ENCODE data around the gene STK4.

Gene STK4

DNA sequence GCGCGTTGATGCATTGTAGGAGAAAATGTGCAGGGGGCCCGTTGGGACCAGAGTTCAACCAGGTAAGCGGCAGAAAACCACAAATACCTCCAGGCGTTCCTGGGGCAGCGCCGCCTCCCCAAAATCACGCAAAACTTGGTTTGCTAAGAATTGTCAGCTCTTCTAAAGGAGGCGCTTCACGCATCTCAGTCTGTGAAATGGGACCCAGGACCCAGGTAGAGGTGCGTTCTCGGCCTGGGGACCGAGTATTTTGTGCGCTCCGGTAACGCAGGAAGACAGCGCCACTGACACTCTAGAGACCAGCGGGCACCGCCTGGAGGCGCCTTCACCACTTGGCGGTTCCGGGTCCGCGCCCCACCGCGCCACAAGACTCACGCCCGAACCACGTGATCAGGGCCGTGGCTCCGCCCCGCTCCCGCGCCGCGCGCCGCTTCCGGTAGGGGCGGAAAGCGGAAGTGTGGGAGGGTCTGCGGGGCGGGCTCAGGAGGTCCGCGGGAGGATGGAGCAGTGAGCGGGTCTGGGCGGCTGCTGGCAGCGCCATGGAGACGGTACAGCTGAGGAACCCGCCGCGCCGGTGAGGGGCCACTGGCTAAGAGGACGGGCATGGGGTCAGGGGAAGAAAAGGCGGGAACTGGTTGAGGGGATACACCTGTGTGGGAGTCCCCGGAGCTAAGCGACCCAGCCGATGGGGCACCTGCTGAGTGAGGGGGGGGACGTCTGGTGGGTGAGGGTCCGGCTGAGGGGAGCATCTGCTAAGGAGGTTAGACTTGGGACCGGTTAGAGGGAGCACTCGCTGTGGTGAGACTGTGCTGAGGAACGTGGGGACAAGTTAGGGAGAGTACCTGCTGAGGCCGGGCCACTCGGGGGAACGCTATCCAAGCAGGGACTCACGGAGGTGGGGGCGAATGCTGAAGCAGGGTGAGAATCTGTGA, at the start of gene STK4:
TSS of gene STK4 (plus strand) at position 483 of the 932 bp plus-strand sequence. CDS start at position 540, 57 bp downstream.
- Mint-ChIP-seq H3K9me3 (no peaks in the 10 kb centered on the region), H3K4me1 (peaks cover 56% of the 10 kb centered on the region), H3K27me3 (no peaks in the 10 kb centered on the region), H3K4me3 (peak within 1 kb of the TSS; percentile 94), H3K36me3 (peaks cover 40% of the 10 kb centered on the region), H3K27ac (peak within 1 kb of the TSS; percentile 97)
- peak; percentile 92 for ATAC-seq

DNA sequence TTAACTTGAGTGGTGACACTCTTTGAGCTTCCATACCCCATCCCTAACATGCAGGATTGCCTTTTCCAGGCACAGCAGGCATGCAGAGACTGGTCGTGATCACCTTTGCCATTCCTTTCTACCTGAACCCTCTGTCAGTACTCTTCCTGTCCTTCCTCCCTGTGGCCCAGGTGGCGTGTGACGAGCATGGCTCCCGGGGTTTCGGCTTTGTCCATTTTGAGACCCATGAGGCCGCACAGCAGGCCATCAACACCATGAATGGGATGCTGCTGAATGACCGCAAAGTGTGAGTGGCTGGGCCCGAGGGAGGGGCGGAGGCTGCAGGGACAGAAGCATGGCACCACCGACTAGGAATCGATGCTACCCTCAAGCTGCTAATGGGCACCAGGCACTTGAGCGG, 49.7 kb upstream of the STK4 start:
- H3K27ac Mint-ChIP-seq = no peak overlapping the region
- peaks cover 40% of the 10 kb centered on the region for H3K36me3 Mint-ChIP-seq
- peaks cover 10% of the 10 kb centered on the region for H3K4me1 Mint-ChIP-seq
- ATAC-seq = no peak
- H3K9me3 Mint-ChIP-seq = no peaks in the 10 kb centered on the region
- no peak overlapping the region for H3K4me3 Mint-ChIP-seq
- H3K27me3 Mint-ChIP-seq = no peaks in the 10 kb centered on the region

DNA sequence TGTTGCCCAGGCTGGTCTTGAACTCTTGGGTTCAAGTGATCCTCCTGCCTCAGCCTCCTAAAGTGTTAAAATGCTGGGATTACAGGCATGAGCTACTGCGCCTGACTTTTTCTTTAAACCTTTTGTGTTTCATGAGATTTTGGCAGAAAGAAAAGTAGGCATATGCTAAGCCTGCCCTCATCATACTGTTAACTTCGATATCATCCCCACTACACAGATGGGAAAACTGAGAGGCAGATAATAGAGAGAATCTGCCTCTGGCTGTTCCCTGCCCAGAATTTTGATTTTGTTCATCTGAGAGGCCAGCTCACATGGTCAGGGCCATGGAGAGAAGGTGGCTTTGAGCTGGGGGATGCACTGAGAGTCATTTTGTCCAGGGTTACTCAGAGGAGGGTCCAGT, 48.9 kb upstream of the STK4 start:
- H3K27ac Mint-ChIP-seq = no peak overlapping the region
- no peak for ATAC-seq
- H3K36me3 Mint-ChIP-seq = peaks cover 39% of the 10 kb centered on the region
- H3K27me3 Mint-ChIP-seq = no peaks in the 10 kb centered on the region
- peaks cover 7% of the 10 kb centered on the region for H3K4me1 Mint-ChIP-seq
- no peak overlapping the region for H3K4me3 Mint-ChIP-seq
- no peaks in the 10 kb centered on the region for H3K9me3 Mint-ChIP-seq

DNA sequence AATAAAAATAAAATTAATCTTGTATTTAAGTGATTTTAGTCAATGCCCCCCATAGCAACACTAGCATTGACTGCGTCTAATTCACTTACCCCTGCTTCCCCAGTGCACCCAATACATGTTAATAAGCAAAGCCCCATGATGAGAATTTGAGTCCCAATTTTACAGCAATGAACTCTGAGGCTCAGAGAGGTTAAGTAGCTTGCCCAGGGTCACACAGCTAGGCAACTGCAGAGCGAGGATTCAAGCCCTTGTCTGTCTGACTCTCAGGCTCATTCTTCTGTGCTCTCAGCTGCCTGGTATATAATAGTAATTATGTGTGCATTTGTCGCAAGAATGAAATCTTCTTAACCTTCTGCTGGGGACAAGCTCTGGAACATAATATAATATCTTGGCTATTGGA, 48.0 kb upstream of the STK4 start:
- no peak for ATAC-seq
- Mint-ChIP-seq H3K36me3 (peaks cover 37% of the 10 kb centered on the region), H3K27ac (no peak overlapping the region), H3K4me1 (peaks cover 7% of the 10 kb centered on the region), H3K4me3 (no peak overlapping the region), H3K9me3 (no peaks in the 10 kb centered on the region), H3K27me3 (no peaks in the 10 kb centered on the region)

DNA sequence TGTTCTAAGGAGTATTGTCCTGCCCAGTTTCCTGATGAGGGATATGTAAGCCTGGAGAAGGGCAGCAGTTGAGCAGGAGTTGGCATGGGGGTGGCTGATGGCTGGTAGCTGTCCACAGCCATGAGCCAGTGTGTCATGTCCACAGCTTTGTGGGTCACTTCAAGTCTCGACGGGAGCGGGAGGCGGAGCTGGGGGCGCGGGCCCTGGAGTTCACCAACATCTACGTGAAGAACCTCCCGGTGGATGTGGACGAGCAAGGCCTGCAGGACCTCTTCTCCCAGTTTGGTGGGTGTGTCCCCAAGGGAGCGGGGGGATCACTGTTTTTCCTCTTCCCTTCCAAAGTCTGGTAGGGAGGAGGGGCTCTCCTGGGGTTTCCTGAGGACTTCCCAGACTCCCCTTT, 47.6 kb upstream of the STK4 start:
- Mint-ChIP-seq H3K4me3 (no peak overlapping the region), H3K27me3 (no peaks in the 10 kb centered on the region), H3K27ac (no peak overlapping the region), H3K4me1 (peaks cover 7% of the 10 kb centered on the region), H3K9me3 (no peaks in the 10 kb centered on the region), H3K36me3 (peaks cover 38% of the 10 kb centered on the region)
- ATAC-seq = no peak

DNA sequence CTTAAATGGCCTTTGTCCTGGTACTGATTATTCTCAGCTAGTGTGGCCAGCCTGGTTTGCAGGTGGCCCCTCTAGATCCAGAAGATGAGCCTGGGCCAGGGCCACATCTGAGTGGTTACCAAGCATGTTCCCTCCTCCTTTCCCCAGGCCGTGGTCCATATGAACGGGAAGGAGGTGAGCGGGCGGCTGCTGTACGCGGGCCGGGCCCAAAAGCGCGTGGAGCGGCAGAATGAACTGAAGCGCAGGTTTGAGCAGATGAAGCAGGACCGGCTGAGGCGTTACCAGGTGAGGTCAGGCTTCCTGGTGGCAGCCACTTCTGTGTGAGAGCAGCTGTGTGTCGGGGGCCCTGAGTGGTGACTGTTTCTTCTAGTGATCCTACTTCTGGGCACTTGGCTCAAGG, 44.9 kb upstream of the STK4 start:
- no peaks in the 10 kb centered on the region for H3K9me3 Mint-ChIP-seq
- peaks cover 39% of the 10 kb centered on the region for H3K36me3 Mint-ChIP-seq
- no peaks in the 10 kb centered on the region for H3K27me3 Mint-ChIP-seq
- no peak overlapping the region for H3K27ac Mint-ChIP-seq
- H3K4me3 Mint-ChIP-seq = no peak overlapping the region
- ATAC-seq = no peak
- no peaks in the 10 kb centered on the region for H3K4me1 Mint-ChIP-seq

DNA sequence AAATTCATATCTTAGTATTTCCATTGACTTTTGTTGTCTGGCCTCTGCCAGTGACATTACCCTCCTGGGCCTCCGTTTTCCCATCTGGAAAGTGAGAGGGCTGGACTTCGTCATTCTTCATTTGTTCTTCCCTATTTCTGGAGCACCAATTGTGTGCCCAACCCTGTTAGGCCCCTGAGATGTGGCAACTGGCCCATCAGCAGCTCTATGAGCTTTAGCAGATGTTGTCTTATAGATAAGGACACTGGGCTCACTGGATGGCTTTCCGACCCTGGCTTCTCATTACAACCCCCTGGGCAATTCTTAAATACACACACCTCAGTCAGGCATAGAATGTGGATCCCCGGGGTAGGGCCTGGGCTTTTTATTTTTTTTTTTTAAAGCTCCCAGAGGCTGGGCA, 41.8 kb upstream of the STK4 start:
- no peak overlapping the region for H3K4me3 Mint-ChIP-seq
- no peaks in the 10 kb centered on the region for H3K9me3 Mint-ChIP-seq
- H3K27ac Mint-ChIP-seq = no peak overlapping the region
- peaks cover 33% of the 10 kb centered on the region for H3K36me3 Mint-ChIP-seq
- ATAC-seq = no peak
- H3K4me1 Mint-ChIP-seq = no peaks in the 10 kb centered on the region
- H3K27me3 Mint-ChIP-seq = no peaks in the 10 kb centered on the region

DNA sequence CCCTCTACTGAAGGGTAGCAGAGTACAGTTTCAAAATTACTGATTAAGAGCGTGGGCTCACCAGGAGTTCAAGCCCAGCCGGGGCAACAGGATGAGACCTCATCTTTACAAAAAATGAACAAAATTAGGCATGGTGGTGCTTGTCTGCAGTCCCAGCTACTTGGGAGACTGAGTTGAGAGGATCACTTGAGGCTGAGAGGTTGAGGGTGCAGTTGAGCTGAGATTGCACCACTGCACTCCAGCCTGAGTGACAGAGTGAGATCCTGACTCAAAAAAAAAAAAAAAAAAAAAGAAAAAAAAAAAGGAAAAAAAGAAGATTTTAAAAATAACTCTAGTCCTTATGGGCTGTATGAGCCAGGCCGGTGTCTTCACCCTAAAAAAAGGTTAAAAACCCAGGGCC, 37.7 kb upstream of the STK4 start:
- Mint-ChIP-seq H3K27me3 (no peaks in the 10 kb centered on the region), H3K27ac (no peak overlapping the region), H3K9me3 (no peaks in the 10 kb centered on the region), H3K36me3 (peaks cover 52% of the 10 kb centered on the region), H3K4me3 (no peak overlapping the region), H3K4me1 (no peaks in the 10 kb centered on the region)
- ATAC-seq = no peak

DNA sequence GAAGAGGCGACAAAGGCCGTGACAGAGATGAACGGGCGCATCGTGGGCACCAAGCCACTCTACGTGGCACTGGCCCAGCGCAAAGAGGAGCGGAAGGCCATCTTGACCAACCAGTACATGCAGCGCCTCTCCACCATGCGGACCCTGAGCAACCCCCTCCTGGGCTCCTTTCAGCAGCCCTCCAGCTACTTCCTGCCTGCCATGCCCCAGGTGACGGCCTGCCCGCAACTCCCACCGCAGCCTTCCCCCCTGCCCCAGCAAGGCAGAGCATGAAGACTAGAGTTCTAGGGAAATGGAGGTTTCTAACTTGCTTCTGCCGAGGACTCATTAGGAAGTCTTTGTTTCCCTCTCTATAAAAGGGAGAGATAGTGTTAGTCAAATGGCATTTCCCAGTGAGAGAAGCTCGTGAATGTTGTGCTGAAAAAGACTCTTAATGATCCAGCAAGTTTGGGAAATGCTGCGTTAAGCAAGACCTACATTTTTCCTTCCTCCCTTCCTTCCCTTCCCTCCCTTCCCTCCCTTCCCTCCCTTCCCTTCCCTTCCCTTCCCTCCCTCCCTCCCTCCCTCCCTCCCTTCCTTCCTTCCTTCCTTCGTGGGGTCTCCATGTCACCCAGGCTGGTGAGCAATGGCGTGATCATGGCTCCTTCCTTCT, 35.7 kb upstream of the STK4 start:
- Mint-ChIP-seq H3K27ac (no peak overlapping the region), H3K27me3 (no peaks in the 10 kb centered on the region), H3K9me3 (no peaks in the 10 kb centered on the region), H3K4me1 (no peaks in the 10 kb centered on the region), H3K4me3 (no peak overlapping the region), H3K36me3 (peaks cover 36% of the 10 kb centered on the region)
- ATAC-seq = no peak

DNA sequence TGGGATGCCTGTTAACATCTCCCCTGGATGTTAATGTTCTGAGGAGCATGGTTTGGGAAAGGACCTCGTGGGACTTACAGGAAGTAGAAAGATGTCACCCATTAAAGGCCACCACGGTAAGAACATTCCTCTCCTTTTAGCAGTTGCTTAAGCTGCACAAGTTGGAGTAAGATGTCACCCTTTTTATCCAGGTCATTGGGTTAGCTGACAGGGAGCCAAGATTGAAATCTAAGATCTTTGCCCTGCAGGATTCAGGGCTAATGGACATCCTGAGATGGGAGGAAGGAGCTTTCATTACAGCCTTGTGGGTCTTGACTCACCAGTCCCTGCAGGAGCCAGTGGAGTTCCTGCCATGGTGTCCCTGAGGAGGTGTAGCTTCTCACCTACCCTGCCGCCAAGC, 34.4 kb upstream of the STK4 start:
- Mint-ChIP-seq H3K27me3 (no peaks in the 10 kb centered on the region), H3K9me3 (no peaks in the 10 kb centered on the region), H3K36me3 (peaks cover 41% of the 10 kb centered on the region), H3K27ac (no peak overlapping the region), H3K4me3 (no peak overlapping the region), H3K4me1 (no peaks in the 10 kb centered on the region)
- no peak for ATAC-seq

DNA sequence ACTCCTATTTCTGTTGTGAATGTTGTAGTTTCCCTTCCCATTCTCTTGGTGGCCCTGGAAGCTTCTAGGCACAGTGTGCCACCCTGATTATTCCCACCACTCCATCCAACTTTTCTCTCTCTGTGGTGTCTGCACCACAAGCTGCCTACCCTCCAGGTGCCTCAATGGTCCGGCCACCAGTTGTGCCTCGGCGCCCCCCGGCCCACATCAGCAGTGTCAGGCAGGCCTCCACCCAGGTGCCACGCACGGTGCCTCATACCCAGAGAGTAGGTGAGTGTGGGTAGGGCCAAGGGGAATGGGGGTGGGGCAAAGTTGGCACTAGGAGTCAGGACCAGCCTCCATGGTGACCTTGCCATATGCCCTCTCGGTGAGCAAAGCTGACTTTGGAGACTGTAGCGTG, 33.4 kb upstream of the STK4 start:
- Mint-ChIP-seq H3K4me3 (no peak overlapping the region), H3K9me3 (no peaks in the 10 kb centered on the region), H3K36me3 (peaks cover 49% of the 10 kb centered on the region), H3K27me3 (no peaks in the 10 kb centered on the region), H3K4me1 (no peaks in the 10 kb centered on the region), H3K27ac (no peak overlapping the region)
- no peak for ATAC-seq

DNA sequence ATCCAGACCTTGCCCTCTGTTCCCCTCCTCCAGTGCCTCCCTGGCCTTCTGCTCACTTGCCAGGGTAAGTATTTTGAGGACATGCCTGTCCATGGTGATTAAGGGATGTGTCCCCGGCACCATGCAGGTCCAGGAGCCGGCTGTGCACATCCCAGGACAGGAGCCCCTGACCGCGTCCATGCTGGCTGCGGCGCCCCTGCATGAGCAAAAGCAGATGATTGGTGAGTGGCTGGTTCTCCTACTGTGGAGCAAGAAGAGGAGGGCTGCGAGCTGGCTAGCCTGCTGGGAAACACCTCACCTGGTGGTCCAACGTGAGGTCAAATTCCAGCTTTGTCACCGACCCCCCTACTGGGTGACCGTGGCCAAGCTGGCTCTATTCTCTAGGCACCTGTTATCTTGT, 29.8 kb upstream of the STK4 start:
- no peak for ATAC-seq
- H3K27me3 Mint-ChIP-seq = no peaks in the 10 kb centered on the region
- H3K4me3 Mint-ChIP-seq = no peak overlapping the region
- no peak overlapping the region for H3K27ac Mint-ChIP-seq
- no peaks in the 10 kb centered on the region for H3K4me1 Mint-ChIP-seq
- peaks cover 54% of the 10 kb centered on the region for H3K36me3 Mint-ChIP-seq
- no peaks in the 10 kb centered on the region for H3K9me3 Mint-ChIP-seq

DNA sequence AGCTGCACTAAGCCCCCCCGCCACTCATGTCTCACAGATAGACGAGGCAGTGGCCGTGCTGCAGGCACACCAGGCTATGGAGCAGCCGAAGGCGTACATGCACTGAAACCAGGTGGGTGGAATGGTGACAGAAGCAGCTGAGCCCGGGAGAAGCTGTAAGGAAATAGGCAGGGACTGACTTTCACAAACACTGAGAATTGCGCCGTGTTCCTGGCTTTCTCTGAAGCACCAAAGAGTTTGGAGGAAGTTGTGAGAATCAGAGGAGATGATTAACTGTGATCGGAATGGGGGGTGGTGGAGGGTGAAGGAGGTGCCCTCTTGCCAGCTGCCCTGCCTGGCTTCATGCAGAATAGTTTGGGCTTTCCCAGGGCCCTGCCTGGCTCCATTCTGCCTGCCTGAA, 27.7 kb upstream of the STK4 start:
- Mint-ChIP-seq H3K9me3 (no peaks in the 10 kb centered on the region), H3K36me3 (peaks cover 59% of the 10 kb centered on the region), H3K27me3 (no peaks in the 10 kb centered on the region), H3K27ac (no peak overlapping the region), H3K4me3 (no peak overlapping the region), H3K4me1 (no peaks in the 10 kb centered on the region)
- ATAC-seq = no peak

DNA sequence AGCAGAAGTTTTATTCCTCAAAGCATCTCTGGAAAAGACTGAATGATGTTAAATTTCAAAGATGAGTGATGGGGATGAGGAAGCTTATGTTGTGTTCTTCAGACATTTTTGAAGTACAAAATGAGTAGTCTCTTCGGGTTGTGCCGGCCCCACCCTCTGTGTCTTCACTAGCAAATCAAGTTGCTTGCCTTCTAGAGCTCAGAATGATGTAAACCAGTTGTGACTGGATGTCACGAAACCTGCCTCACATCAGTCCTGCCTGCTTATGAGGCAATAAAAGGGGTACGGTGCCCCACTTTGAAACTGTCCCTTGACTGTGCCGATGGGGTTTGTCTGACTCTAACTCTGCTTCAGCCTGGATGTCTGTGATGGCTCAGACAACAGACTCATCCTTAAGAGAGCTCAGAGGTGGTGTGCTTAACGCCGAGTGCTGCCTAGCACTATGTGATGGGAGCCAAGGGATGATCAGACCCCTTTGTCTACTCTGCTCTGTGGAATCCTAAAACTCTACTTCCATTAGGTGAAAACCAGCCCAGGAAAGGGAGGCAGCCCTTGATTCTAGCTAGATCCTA, 25.1 kb upstream of the STK4 start:
- Mint-ChIP-seq H3K4me1 (no peaks in the 10 kb centered on the region), H3K9me3 (no peaks in the 10 kb centered on the region), H3K36me3 (peaks cover 76% of the 10 kb centered on the region), H3K4me3 (no peak overlapping the region), H3K27ac (peak overlapping the region; percentile 36), H3K27me3 (no peaks in the 10 kb centered on the region)
- no peak for ATAC-seq

DNA sequence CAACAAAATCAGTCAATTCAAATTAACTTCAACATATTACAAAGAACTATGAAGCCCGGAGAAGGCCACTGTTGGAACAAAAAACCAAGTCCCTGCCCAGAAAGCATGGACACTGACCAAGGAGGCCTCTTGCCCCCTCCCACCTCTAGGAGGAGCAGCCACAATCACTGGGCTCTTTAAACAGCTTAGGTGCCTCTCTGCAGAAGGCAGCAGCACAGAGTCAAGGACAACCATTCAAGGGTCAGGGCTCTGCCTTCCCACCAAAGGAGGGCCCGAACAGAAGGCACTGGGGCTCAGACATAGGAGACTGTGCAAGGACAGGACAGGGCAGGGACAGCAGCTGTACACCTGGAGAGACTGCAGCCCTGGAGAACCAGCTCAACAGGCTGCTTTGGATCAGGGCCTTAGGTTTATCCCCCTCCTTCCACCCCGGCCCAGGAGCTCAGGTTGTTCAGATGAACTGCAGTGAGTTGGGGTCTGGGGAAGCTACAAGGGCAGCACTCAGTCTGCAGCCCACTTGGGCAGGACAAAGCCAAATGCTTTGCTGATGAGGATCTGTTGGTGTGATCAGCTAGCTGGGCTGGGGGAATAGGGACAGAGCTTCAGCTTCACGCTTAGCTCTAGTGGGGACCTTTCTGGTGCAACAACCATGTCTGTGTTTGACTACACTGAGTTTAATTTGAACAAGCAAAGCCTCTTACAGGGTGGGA, 23.9 kb upstream of the STK4 start:
- Mint-ChIP-seq H3K27ac (peak overlapping the region; percentile 36), H3K4me3 (no peak overlapping the region), H3K36me3 (peaks cover 77% of the 10 kb centered on the region), H3K27me3 (no peaks in the 10 kb centered on the region), H3K9me3 (no peaks in the 10 kb centered on the region), H3K4me1 (no peaks in the 10 kb centered on the region)
- no peak for ATAC-seq

Data from stimulated activated memory B cell treated with anti-CD40 and anti-IgM and Interleukin-4, amounts not matched to agents 10 μg/mL and 1 μg/mL and 100 μg/mL, for 72 hours (primary cell).